Neural cell (in vitro differentiated cells): ENCODE results near the gene IMPA2.

Source experiments
- CTCF ChIP-seq: fragments of 450-650 bp; IDR thresholded peaks from 2 replicates; pipeline ENCODE4 v1.5.1; 2014; ENCODE audit warnings: antibody characterized with exemption, mild to moderate bottlenecking, moderate library complexity; ENCODE audit not compliant: poor library complexity, severe bottlenecking
- EP300 ChIP-seq: fragments of 450-650 bp; conservative IDR thresholded peaks from 2 replicates; pipeline ENCODE4 v1.6.1; 2014; ENCODE audit warnings: antibody characterized with exemption, mild to moderate bottlenecking, moderate library complexity; ENCODE audit not compliant: poor library complexity, severe bottlenecking
- EZH2 ChIP-seq: fragments of 200-600, 300-800 bp; shearing (Covaris generic), sonication (generic); IDR thresholded peaks from 2 replicates; pipeline ENCODE4 v1.6.1; 2014; ENCODE audit warnings: antibody characterized with exemption, low read length, borderline replicate concordance, mild to moderate bottlenecking; ENCODE audit not compliant: insufficient read depth, poor library complexity, severe bottlenecking
- MXI1 ChIP-seq: fragments of 450-650 bp; conservative IDR thresholded peaks from 2 replicates; pipeline ENCODE4 v1.6.1; 2014; ENCODE audit warnings: antibody characterized with exemption, mild to moderate bottlenecking; ENCODE audit not compliant: poor library complexity, severe bottlenecking
- POLR2AphosphoS5 ChIP-seq: IDR thresholded peaks from 2 replicates; pipeline ENCODE4 v1.6.1; 2012
- RAD21 ChIP-seq: fragments of 450-650 bp; conservative IDR thresholded peaks from 2 replicates; pipeline ENCODE4 v1.6.1; 2014; ENCODE audit warnings: antibody characterized with exemption, mild to moderate bottlenecking, moderate library complexity
- REST ChIP-seq: IDR thresholded peaks from 2 replicates; pipeline ENCODE4 v1.6.1; 2012; ENCODE audit warnings: borderline replicate concordance
- SMC3 ChIP-seq: fragments of 450-650 bp; conservative IDR thresholded peaks from 2 replicates; pipeline ENCODE4 v1.6.1; 2014; ENCODE audit warnings: antibody characterized with exemption, mild to moderate bottlenecking, moderate library complexity; ENCODE audit not compliant: poor library complexity
- TAF1 ChIP-seq: IDR thresholded peaks from 2 replicates; pipeline ENCODE4 v1.6.1; 2012; ENCODE audit warnings: low read depth

- no peak for TF ChIP-seq EP300
- TF ChIP-seq CTCF = no peak
- no peak for TF ChIP-seq POLR2AphosphoS5
- TF ChIP-seq EZH2 = no peak
- TF ChIP-seq REST = no peak
- TF ChIP-seq RAD21 = no peak
- TF ChIP-seq TAF1 = no peak
- TF ChIP-seq SMC3 = no peak
- no peak for TF ChIP-seq MXI1
These were observed 31.4 kb downstream of the IMPA2 start for GRCh38 chr18:12012697-12013096.
